ENCODE results near the gene C1QTNF2. TPM values are rescaled to one million over a fixed set of nuclear protein-coding genes. Genes with fewer than 3 reads are reported as not detected.
A peak's percentile ranks its signal among the peaks of the same experiment; 100 is the strongest.

The C1QTNF2 gene
- polyA plus RNA-seq, 1 experiment: 1.1 TPM

GRCh38 chr5:160317434-160317833 is 53.0 kb downstream of the C1QTNF2 start:
- Histone ChIP-seq H3K27me3 (ENCODE audit: control insufficient read depth, insufficient read depth, low read length) (peaks cover 6% of the 10 kb centered on the region), H3K27ac (ENCODE audit: low read depth, low read length) (no peak overlapping the region), H3K9me3 (ENCODE audit: control insufficient read depth, insufficient read depth, low read length) (no peaks in the 10 kb centered on the region), H3K4me3 (ENCODE audit: low read depth, low read length) (no peak overlapping the region)
- no peak for TF ChIP-seq CTCF (IDR thresholded peaks at IDR 0.05; ENCODE audit: low read depth, low read length)
- no peak for DNase-seq (ENCODE audit: low read depth, low spot score)
- ChIA-PET CTCF (no interaction called here), POLR2A (no interaction called here)

DNA sequence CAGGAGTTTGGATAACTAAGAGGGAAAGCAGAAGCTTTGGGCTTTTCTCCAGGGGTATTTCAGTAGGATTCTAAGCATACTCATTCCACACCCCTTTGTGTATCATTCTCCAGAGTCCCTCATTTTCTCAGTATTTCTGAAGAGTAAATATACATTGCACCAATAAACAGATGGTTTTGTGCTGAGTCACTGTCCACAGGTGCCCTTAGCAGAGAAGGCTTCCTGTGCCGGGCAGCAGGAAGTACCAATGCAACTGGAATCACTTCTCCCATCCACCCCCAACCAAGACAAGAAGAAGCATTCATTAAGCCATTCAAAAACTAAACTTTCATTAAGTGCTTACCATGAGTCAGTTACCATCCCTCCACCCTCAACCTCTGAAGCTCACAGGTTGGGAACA is 54.5 kb downstream of the C1QTNF2 start:
- CTCF ChIA-PET: interaction anchor here (1.0 to 1.2 kb wide), 2 partner anchors 117 to 294 kb away, joined by 3 to 8 read pairs; no protein-coding TSS in a partner anchor
- Histone ChIP-seq H3K4me3 (ENCODE audit: low read depth, low read length) (no peak overlapping the region), H3K27me3 (ENCODE audit: control insufficient read depth, insufficient read depth, low read length) (peaks cover 6% of the 10 kb centered on the region), H3K9me3 (ENCODE audit: control insufficient read depth, insufficient read depth, low read length) (no peaks in the 10 kb centered on the region; the same call in 1 of the 2 replicates), H3K27ac (ENCODE audit: low read depth, low read length) (no peak overlapping the region)
- POLR2A ChIA-PET: no interaction called here
- no peak for TF ChIP-seq CTCF (IDR thresholded peaks at IDR 0.05; ENCODE audit: low read depth, low read length)
- peak; percentile 32 for DNase-seq (ENCODE audit: low read depth, low spot score)

- CTCF ChIA-PET: interaction anchor here (0.7 to 1.5 kb wide), 2 partner anchors 31 to 78 kb away, joined by 3 to 4 read pairs; no protein-coding TSS in a partner anchor
- TF ChIP-seq CTCF (IDR thresholded peaks at IDR 0.05; ENCODE audit: low read depth, low read length): no peak
- H3K27ac ChIP-seq (ENCODE audit: low read depth, low read length): no peak overlapping the region
- POLR2A ChIA-PET: interaction anchor here (0.6 to 0.7 kb wide), 3 partner anchors 46 to 303 kb away, joined by 3 to 7 read pairs (median 3); no protein-coding TSS in a partner anchor
- peaks cover 6% of the 10 kb centered on the region for H3K27me3 ChIP-seq (ENCODE audit: control insufficient read depth, insufficient read depth, low read length)
- H3K9me3 ChIP-seq (ENCODE audit: control insufficient read depth, insufficient read depth, low read length): no peaks in the 10 kb centered on the region; the same call in 1 of the 2 replicates
- no peak for DNase-seq (ENCODE audit: low read depth, low spot score)
- peak overlapping the region; percentile 84 for H3K4me3 ChIP-seq (ENCODE audit: low read depth, low read length)
These were observed 57.3 kb downstream of the C1QTNF2 start for GRCh38 chr5:160312960-160313727.

DNA sequence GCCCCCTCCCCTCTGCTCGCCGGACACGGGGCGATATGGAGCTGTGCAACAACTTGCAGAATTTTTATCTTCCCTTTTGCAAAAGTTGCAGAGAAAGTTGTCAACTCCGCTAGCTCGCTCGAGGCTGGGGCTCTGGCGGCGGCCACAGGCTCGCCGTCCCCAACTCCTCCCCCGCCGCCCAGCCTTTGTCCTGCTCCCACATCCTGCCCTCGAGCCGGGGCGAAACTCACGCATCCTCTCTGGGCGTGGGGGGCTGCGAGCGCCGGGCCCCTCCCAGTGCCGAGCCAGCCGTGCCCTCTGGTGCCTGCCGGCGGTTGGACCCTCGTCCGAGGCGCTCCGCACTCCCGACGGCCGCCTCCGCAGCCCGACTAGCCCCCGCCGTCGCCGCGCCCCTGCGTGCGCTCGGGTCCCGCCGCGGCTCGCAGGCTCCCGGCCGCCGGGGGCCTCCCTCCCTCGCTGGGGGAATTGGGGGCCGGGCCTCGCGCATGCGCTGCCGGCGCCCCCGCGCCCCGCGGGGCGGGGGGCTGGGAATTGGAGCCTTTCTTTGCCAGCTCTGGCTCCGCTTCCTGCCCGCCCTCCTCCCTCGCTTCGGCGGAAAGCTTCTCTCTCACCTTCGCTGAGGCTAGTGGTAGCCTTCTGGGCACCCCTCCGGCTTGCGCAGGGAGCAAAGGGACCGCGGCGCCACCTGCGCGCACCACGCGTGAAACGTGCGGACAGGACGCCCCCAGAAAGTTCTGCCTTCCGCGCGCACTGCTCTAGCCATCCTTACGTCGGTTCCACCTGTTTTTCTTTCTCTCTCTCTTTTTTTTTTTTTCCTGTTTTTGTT is 58.1 kb downstream of the C1QTNF2 start, which contains the start of gene CCNJL:
Gene CCNJL, minus strand, starts transcription at position 431 of the 826 bp plus-strand sequence. CDS start 641 bp downstream, outside the sequence.
- H3K27ac ChIP-seq (ENCODE audit: low read depth, low read length): no peak within 1 kb of the TSS
- ChIA-PET CTCF (interaction anchor here (0.7 to 1.8 kb wide), 4 partner anchors 32 to 290 kb away, joined by 3 to 6 read pairs (median 4); no protein-coding TSS in a partner anchor), POLR2A (interaction anchor here (0.6 to 0.7 kb wide), 3 partner anchors 45 to 303 kb away, joined by 3 to 7 read pairs (median 3); no protein-coding TSS in a partner anchor)
- no peaks in the 10 kb centered on the region; the same call in 1 of the 2 replicates for H3K9me3 ChIP-seq (ENCODE audit: control insufficient read depth, insufficient read depth, low read length)
- DNase-seq (ENCODE audit: low read depth, low spot score): no peak
- H3K4me3 ChIP-seq (ENCODE audit: low read depth, low read length): peak within 1 kb of the TSS; percentile 84
- H3K27me3 ChIP-seq (ENCODE audit: control insufficient read depth, insufficient read depth, low read length): peaks cover 4% of the 10 kb centered on the region
- no peak for TF ChIP-seq CTCF (IDR thresholded peaks at IDR 0.05; ENCODE audit: low read depth, low read length)
